GM19351 (cell line): ENCODE measurements around the gene GTF3C1.

ENCODE experiments used
- ATAC-seq: cut with Tn5 transposase; IDR thresholded peaks from one replicate; pipeline ENCODE4 v1.9.1; 2021; ENCODE audit warnings: mild to moderate bottlenecking, moderate library complexity; ENCODE audit not compliant: unreplicated experiment

Gene GTF3C1

GRCh38 chr16:27429330-27429871 lies 120.3 kb downstream of the GTF3C1 start:
- no peak for ATAC-seq

- no peak for ATAC-seq
Measured at GRCh38 chr16:27428026-27428785, 121.5 kb downstream of the GTF3C1 start.

- ATAC-seq, result no peak
Measured at GRCh38 chr16:27427538-27427937, 122.2 kb downstream of the GTF3C1 start.

- peak; percentile 79 for ATAC-seq
Measured at GRCh38 chr16:27426423-27427408, 123.0 kb downstream of the GTF3C1 start.

- no peak for ATAC-seq
Measured at GRCh38 chr16:27425961-27426360, 123.8 kb downstream of the GTF3C1 start.

GRCh38 chr16:27424772-27425498 lies 124.8 kb downstream of the GTF3C1 start:
- no peak for ATAC-seq

GRCh38 chr16:27421961-27422740 lies 127.6 kb downstream of the GTF3C1 start:
- no peak for ATAC-seq

GRCh38 chr16:27417047-27417671 lies 132.6 kb downstream of the GTF3C1 start:
- no peak for ATAC-seq

- no peak for ATAC-seq
Measured at GRCh38 chr16:27414788-27415431, 134.8 kb downstream of the GTF3C1 start.

GRCh38 chr16:27413956-27414355 lies 135.8 kb downstream of the GTF3C1 start:
- no peak for ATAC-seq

GRCh38 chr16:27410761-27411160 lies 139.0 kb downstream of the GTF3C1 start:
- no peak for ATAC-seq
